ENCODE measurements around the gene RUVBL1.

RUVBL1 gene

GRCh38 chr3:128081226-128081625, 42.4 kb downstream of the RUVBL1 start:
- DNase-seq: no peak

DNA sequence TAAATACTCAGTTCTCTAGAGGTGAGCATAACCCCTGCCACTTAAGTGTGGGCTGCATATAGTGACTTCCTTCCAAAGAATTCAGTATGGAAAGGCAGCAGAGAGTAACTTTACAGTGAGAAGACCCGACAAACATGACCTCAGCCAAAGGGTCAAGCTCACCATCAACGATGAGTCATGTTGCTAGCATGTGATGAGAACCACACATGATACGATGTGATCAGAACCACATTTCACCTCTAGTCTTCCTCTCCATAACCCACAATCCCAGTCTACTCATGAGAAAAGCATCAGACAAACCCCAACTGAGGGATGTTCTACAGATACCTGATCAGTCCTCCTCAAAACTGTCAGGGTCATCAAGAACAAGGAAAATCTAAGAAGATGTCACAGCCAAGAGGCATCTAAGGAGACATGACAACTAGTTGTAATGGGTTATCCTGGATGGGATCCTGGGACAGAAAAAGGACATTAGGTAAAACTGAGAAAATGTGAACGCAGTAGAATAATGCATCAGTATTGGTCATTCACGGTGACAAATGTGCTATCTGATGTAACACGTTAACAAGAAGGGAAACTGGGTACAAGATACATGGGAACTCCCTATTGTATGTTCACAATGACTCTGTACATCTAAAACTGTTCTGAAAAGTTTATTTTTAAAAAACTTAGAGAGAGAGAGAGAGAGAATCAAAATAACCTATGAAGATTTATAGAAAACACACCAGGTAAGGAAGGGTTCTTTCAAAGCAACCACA, 43.1 kb downstream of the RUVBL1 start:
- no peak for DNase-seq

DNA sequence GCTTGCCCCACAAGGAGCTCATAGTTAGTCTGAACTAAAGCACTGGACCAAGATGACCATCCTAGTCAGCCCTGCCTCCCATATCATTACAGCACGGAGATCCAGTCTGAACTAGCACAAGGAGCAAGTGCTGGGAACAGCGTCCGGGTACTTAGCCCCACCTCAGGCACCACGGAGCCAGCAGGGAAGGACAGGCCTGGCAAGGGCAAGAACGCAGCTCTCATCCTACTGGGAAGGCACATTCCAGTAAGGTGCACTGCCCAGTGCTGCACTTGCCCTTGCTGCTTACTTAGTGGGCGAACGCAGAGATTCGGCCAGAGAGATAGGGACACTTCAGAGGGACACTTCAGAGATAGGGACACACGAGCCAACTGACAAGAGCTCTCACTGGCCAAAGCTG, 43.8 kb downstream of the RUVBL1 start:
- DNase-seq: no peak

GRCh38 chr3:128078875-128079274, 44.7 kb downstream of the RUVBL1 start:
- DNase-seq: no peak

GRCh38 chr3:128078322-128078721, 45.3 kb downstream of the RUVBL1 start:
- no peak for DNase-seq

- no peak for DNase-seq
These were observed 45.9 kb downstream of the RUVBL1 start for GRCh38 chr3:128077665-128078064.

GRCh38 chr3:128077202-128077624, 46.4 kb downstream of the RUVBL1 start:
- peak; percentile 47 for DNase-seq

DNA sequence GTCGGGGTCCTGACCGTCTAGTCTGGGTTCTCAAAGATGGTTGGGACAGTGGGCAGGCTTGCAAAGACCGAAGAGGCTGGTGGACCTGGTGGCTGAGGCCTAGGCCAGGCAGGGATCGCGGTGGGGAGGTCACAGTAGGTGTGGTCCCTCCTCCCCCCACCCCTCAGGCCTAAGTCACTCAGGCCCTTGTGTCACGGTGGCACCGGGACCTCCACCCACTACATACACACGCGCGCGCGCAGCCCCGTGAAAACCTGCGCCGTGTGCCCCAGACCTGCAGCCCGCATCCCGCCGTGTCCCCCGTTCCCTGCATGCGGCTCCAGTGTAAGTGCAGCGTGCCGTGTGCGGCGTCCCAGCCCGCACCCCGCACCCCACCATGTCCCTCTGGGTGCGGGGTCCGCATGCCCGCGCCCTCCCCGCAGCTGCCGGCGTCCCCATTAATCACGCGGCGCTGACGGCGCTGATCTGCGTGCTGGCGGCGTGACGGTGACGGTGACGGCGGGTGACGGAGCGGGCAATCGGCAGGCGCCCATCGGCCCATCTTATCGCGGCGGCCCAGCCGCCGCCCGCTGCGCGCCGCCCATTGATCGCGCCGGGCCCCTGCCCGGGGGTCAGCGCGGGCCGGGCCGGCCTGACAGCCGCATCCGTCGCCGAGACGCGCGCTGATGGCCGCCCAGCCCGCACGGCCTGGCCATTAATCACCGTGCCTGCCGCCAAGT, 47.0 kb downstream of the RUVBL1 start:
- peak; percentile 68 for DNase-seq

DNA sequence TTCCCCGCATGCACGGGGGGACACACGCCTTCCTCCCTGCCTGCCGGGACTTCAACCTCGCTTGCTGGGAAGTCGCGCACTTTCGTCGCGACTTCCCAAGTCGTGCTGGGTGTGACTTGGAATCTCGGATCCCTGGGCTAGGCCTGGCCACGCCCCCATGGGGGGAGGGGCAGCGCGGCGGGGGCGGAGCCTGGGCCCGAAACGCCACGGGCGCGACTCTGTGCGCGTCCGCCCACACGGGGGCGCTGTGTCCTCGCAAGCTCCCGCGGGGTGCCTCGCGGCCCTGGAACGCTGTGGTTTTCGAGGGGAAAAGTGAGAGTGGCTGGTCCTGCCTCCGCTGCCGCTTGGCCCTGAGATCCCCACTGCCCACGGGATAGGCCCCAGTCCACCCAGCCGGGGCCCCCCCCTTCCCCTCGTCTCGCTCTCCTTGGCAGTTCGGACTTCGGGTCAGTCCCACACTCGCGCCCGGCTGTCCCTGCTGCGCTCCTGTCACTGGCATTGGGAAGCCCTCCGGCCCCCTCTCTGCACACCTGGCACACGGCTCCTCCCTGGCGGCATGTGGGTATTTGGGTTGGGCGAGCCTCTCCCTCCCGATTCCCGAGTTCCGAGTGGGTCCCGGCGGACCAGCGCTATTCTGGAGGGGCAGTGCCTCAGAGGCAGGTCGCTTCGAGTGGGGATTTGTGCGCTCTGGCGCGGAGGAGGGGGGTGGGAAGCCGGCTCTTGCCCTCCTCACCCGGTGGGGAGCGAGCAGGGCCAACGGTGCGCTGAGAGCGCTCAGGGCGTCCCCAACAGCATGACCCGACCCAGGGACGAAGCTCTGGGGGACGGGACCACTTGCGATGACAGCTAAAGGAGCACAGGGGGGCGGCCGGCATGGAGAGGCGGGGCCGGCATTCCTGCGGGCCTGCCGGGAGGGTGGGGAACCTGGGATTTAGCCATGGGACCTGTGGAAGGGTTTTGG, 47.8 kb downstream of the RUVBL1 start:
- DNase-seq: peak; percentile 97

DNA sequence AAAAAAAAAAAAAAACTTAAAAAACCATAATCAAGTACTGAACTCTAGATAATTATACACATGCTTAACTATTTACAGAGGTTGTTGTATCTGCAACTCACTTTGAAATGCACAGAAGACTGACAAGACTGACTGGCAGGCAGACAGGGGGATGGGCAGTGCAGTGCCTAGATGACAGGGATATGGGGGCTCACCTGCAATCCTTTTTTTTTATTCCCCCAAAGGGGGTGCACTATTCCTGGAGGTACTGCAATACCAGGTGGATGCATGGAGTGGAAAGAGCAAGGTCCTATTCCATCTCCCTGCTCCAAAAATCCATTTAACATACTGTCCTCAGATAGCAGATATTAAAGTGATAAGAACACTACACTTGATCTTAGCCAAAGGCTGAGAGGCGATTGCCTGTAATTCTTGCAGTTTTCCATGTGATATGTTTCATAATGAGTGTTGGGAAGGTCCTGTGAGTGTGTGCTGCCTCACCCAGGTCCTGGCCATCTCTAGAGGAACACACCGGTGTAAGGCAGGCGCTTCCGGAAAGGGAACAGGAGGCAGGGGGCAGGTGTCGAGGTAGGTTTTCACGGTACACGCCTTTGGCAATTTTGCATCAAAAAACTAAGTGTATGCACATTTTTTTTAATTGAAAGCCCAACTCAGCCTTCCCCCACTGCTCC, 48.6 kb downstream of the RUVBL1 start:
- no peak for DNase-seq

DNA sequence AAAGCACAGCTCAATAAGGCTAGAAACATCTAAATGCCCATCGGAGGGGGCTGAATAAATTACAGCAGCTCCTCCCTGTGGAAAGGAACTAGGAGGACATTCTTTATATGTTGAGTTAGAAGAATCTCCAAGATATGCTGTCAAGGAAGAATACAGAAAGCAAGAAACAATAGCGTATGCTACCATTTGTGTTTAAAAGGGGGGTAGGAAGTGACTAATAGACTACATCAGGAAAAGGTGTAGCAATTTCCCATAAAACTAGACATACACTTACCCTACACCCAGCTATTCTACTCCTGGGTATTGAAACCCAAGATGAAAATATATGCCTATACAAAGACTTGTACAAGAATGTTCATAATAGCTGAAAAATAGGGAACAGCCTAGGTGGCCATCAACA, 49.8 kb downstream of the RUVBL1 start:
- DNase-seq: no peak

GRCh38 chr3:128073185-128073725, 50.4 kb downstream of the RUVBL1 start:
- DNase-seq: no peak

DNA sequence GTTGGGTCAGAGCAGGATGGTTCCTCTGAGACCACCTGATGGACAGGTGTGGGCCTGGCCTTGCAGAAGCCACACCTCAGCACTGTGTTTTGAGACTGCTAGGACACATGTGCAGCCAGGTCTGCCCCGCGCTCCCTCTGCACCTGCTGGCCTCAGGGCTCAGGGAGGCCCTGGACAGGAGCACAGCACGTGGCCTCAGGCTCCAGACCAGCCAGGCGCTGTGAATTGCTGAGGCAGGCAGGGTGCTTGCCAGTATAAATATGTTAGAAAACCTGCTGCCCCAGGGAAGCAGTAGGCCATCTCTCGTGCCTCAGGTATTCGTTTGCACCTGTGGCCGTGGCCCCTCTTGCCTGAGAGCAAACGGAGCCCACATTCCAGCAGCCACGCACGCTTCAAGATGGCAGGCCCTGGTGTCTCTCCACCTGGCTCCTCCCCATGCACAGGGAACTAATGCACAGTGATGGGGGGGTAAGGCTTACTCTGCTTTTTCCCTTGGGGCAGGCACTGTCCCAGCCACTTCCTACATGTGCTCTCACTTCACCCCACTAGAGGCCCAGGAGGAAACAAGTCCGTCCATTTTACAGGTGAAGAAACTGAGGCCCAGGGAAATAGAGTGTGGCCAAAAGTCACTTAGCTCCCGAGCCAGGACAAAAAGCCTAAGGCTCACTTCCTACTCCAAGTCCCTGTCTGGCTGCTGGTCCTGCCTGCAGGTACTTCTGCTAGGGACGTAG, 51.0 kb downstream of the RUVBL1 start:
- no peak for DNase-seq

DNA sequence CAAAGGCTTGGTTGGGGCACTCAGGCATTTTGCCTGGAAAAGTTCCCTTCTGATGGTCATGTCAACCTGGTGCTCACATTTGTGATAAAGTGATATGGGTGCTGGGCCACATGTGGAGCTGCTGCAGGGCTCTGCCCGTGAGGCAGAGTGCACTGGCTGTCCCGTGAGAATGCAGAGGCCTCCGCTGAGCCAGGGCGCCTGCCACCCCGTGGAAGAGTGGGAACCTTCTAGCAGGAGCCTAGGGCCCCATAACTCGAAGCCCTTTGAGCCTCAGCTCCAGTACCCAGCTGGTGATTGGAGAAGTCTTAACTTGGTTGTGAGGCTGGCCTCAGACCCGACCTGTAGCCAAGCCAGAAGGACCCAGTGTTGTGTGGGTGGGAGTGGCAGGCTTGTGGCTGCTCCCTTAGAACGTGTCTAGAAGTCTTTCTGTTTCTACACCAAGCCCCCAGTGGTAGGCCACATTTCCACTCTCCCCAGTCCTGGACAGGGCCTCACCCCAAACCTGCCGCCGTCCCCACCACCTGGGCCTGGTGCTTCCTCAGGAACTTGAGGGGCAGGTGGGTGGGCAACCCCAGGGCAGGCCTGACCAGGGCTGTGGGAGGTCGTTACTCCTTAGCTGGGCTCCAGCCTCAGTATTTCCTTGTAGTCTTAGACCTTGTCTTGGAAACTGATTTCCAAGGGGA, 51.7 kb downstream of the RUVBL1 start:
- no peak for DNase-seq

GRCh38 chr3:128070898-128071591, 52.6 kb downstream of the RUVBL1 start:
- DNase-seq: no peak

DNA sequence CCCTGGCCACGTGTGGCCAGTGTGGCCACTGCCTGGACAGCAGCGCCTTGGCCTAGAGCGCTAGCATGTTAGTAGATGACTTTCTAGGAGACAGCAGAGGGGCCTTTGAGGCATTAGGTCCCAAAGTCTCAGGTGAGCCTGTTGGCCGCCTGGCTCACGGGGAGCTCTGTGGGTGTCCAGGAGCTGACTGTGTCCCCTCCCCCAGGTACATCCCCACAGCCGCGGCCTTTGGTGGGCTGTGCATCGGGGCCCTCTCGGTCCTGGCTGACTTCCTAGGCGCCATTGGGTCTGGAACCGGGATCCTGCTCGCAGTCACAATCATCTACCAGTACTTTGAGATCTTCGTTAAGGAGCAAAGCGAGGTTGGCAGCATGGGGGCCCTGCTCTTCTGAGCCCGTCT, 54.3 kb downstream of the RUVBL1 start:
- no peak for DNase-seq

DNA sequence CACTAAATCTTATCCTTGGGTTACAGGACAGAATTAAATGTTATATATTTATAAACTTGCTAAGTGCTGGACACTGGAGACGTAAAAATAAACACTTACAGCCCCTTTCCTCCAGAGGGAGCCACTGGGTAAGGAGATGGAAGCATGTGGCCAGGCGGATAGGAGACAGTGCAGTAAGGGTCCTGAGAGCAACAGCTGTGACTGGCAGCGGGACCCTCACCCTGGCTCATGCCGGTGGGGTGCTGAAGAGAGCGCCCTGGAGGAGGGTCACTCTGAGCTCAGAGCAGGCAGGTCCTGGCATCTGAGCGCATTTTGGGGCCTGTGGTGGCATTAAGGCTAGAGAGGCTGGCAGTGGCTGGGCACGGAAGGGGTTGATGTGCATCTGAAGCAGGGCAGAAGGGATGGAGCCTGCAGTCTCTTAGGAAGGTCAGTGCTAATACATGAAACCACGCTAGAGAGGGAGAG, 55.4 kb downstream of the RUVBL1 start:
- DNase-seq: peak; percentile 50

- no peak for DNase-seq
These were observed 56.1 kb downstream of the RUVBL1 start for GRCh38 chr3:128067489-128067888.

- DNase-seq: no peak
These were observed 56.9 kb downstream of the RUVBL1 start for GRCh38 chr3:128066676-128067075.

- no peak for DNase-seq
These were observed 57.5 kb downstream of the RUVBL1 start for GRCh38 chr3:128066114-128066513.
